Liver (tissue), 9 donors: ENCODE data around the gene STRA6. TPM values are rescaled to one million over a fixed set of nuclear protein-coding genes. Genes with fewer than 3 reads are reported as not detected.

Experiments
- DNase-seq: peaks from one replicate; pipeline ENCODE4 v3.0.0-alpha.2; 2017; ENCODE audit warnings: low spot score
- H3K27ac ChIP-seq, 2 donors: one replicate each; pipeline ENCODE4 v1.7.0; 2013; ENCODE audit warnings: inconsistent platforms in 2 of 2, low read length in 2 of 2, control low read depth in 1 of 2, low read depth in 1 of 2, mild to moderate bottlenecking in 1 of 2
- H3K27me3 ChIP-seq, 4 donors: one replicate each; pipeline versions ENCODE4 v1.6.1 to v1.7.0; 2013; ENCODE audit warnings: low read length in 3 of 4, inconsistent platforms in 1 of 4, mild to moderate bottlenecking in 1 of 4, moderate library complexity in 1 of 4; ENCODE audit not compliant: control insufficient read depth in 4 of 4, insufficient read depth in 4 of 4
- H3K36me3 ChIP-seq, 4 donors: one replicate each; pipeline versions ENCODE4 v1.6.1 to v1.7.0; 2013; ENCODE audit warnings: low read length in 3 of 4, mild to moderate bottlenecking in 3 of 4, low read depth in 1 of 4, moderate library complexity in 1 of 4; ENCODE audit not compliant: control insufficient read depth in 4 of 4, insufficient read depth in 3 of 4
- H3K4me1 ChIP-seq, 4 donors: one replicate each; pipeline versions ENCODE4 v1.6.1 to v1.7.0; 2013; ENCODE audit warnings: low read length in 3 of 4, mild to moderate bottlenecking in 3 of 4, moderate library complexity in 1 of 4; ENCODE audit not compliant: control insufficient read depth in 4 of 4, insufficient read depth in 4 of 4
- H3K4me3 ChIP-seq, 3 donors: one replicate each; pipeline versions ENCODE4 v1.6.1 to v1.7.0; 2013; ENCODE audit warnings: low read length in 3 of 3, control low read depth in 1 of 3, low read depth in 1 of 3, mild to moderate bottlenecking in 1 of 3
- H3K9ac ChIP-seq, 2 donors: one replicate each; pipeline ENCODE4 v1.7.0; 2013; ENCODE audit warnings: low read length in 2 of 2, mild to moderate bottlenecking in 2 of 2, moderate library complexity in 2 of 2, control low read depth in 1 of 2, low read depth in 1 of 2
- H3K9me3 ChIP-seq, 4 donors: one replicate each; pipeline versions ENCODE4 v1.6.1 to v1.7.0; 2013; ENCODE audit warnings: low read length in 3 of 4; ENCODE audit not compliant: control insufficient read depth in 4 of 4
- ATF3 ChIP-seq: IDR thresholded peaks from 2 replicates; pipeline ENCODE4 v1.6.1; 2016; ENCODE audit warnings: antibody characterized with exemption
- CTCF ChIP-seq: fragments of 150-350 bp; IDR thresholded peaks from 2 replicates; pipeline ENCODE4 v1.5.1; 2017; ENCODE audit warnings: improper control_type of control experiment, low read depth, low read length; ENCODE audit not compliant: missing input control
- EGR1 ChIP-seq, 2 donors: IDR thresholded peaks; 2 replicates each; pipeline ENCODE4 v1.6.1; 2016 to 2018; ENCODE audit warnings: antibody characterized with exemption in 2 of 2, low read depth in 2 of 2
- FOXA1 ChIP-seq: IDR thresholded peaks from 2 replicates; pipeline ENCODE4 v1.6.1; 2016; ENCODE audit warnings: antibody characterized with exemption
- FOXA2 ChIP-seq: IDR thresholded peaks from 2 replicates; pipeline ENCODE4 v1.6.1; 2016; ENCODE audit warnings: antibody characterized with exemption
- GABPA ChIP-seq, 2 donors: IDR thresholded peaks in 1 of 2; conservative IDR thresholded peaks in 1 of 2; 2 replicates each; pipeline ENCODE4 v1.6.1; 2016; ENCODE audit warnings: antibody characterized with exemption in 2 of 2, mild to moderate bottlenecking in 1 of 2, moderate library complexity in 1 of 2
- HNF4A ChIP-seq, 2 donors: conservative IDR thresholded peaks; 2 replicates each; pipeline ENCODE4 v1.6.1; 2016; ENCODE audit warnings: antibody characterized with exemption in 2 of 2, mild to moderate bottlenecking in 2 of 2
- HNF4G ChIP-seq: IDR thresholded peaks from 2 replicates; pipeline ENCODE4 v1.6.1; 2016; ENCODE audit warnings: antibody characterized with exemption
- JUND ChIP-seq, 2 donors: IDR thresholded peaks; 2 replicates each; pipeline ENCODE4 v1.6.1; 2016; ENCODE audit warnings: antibody characterized with exemption in 2 of 2
- RAD21 ChIP-seq, 2 donors: IDR thresholded peaks; 2 replicates each; pipeline ENCODE4 v1.6.1; 2016; ENCODE audit warnings: antibody characterized with exemption in 2 of 2, mild to moderate bottlenecking in 2 of 2
- REST ChIP-seq: IDR thresholded peaks from 2 replicates; pipeline ENCODE4 v1.6.1; 2016; ENCODE audit warnings: antibody characterized with exemption, mild to moderate bottlenecking
- RXRA ChIP-seq, 2 donors: IDR thresholded peaks; 2 replicates each; pipeline ENCODE4 v1.6.1; 2017 to 2018; ENCODE audit warnings: antibody characterized with exemption in 2 of 2, mild to moderate bottlenecking in 1 of 2
- SP1 ChIP-seq: IDR thresholded peaks from 2 replicates; pipeline ENCODE4 v1.6.1; 2018; ENCODE audit warnings: antibody characterized with exemption, mild to moderate bottlenecking
- TAF1 ChIP-seq: conservative IDR thresholded peaks from 2 replicates; pipeline ENCODE4 v1.6.1; 2016; ENCODE audit warnings: antibody characterized with exemption, mild to moderate bottlenecking
- YY1 ChIP-seq: IDR thresholded peaks from 2 replicates; pipeline ENCODE4 v1.6.1; 2016; ENCODE audit warnings: antibody characterized with exemption, mild to moderate bottlenecking
- WGBS: extraction: QIAGEN DNeasy Blood & Tissue Kit; methylation state at CpG from one replicate; pipeline ENCODE4 v1.1.7; 2013; 5-methylcytosine and 5-hydroxymethylcytosine counted together
- polyA plus RNA-seq, 2 donors: library from polyadenylated mRNA; stranded (reverse) in 1 of 2; unstranded in 1 of 2; fragments of 200-250 nt in 1 of 2; fragments of >200 nt in 1 of 2; fragmentation: Nextera tagmentation in 1 of 2; extraction: Ambion mirVana in 1 of 2; gene quantifications; one replicate each; pipeline versions ENCODE4 v1.2.1 to v1.2.3, GENCODE V29; 2013 to 2015
- total RNA-seq, 2 donors: library from RNA; depleted of rRNA; stranded (reverse); fragments of >200 nt; gene quantifications; one replicate each; pipeline ENCODE4 v1.2.3, GENCODE V29; 2014
- TF ChIP-seq, protein P1 (sequence below): IDR thresholded peaks from 2 replicates; pipeline ENCODE4 v1.6.1; 2016; ENCODE audit warnings: antibody characterized with exemption
- TF ChIP-seq, protein P2 (sequence below): IDR thresholded peaks from 2 replicates; pipeline ENCODE4 v1.6.1; 2016; ENCODE audit warnings: antibody characterized with exemption
- donor health status: healthy.
- donor health status: healthy.
- donor health status: healthy.
- donor health status: healthy.
- donor health status: healthy.

The STRA6 gene
- total and polyA plus RNA-seq, 4 donors: 3.1 TPM; not detected in 3

DNA sequence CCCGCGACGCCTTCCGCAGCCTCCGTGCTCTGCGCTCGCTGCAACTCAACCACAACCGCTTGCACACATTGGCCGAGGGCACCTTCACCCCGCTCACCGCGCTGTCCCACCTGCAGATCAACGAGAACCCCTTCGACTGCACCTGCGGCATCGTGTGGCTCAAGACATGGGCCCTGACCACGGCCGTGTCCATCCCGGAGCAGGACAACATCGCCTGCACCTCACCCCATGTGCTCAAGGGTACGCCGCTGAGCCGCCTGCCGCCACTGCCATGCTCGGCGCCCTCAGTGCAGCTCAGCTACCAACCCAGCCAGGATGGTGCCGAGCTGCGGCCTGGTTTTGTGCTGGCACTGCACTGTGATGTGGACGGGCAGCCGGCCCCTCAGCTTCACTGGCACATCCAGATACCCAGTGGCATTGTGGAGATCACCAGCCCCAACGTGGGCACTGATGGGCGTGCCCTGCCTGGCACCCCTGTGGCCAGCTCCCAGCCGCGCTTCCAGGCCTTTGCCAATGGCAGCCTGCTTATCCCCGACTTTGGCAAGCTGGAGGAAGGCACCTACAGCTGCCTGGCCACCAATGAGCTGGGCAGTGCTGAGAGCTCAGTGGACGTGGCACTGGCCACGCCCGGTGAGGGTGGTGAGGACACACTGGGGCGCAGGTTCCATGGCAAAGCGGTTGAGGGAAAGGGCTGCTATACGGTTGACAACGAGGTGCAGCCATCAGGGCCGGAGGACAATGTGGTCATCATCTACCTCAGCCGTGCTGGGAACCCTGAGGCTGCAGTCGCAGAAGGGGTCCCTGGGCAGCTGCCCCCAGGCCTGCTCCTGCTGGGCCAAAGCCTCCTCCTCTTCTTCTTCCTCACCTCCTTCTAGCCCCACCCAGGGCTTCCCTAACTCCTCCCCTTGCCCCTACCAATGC, 27.1 kb downstream of the STRA6 start (continued):
- no peak for TF ChIP-seq REST

- Histone ChIP-seq H3K9ac (no peak overlapping the region), H3K27me3 (no peaks in the 10 kb centered on the region), H3K9me3 (no peaks in the 10 kb centered on the region), H3K4me1 (peaks cover 0 to 4% (median 0%) of the 10 kb centered on the region in 4 donors), H3K27ac (no peak overlapping the region), H3K36me3 (no peaks in the 10 kb centered on the region), H3K4me3 (no peak overlapping the region)
- TF ChIP-seq CTCF: no peak
- no peak for TF ChIP-seq REST
- no peak for TF ChIP-seq FOXA2
- no peak for TF ChIP-seq GABPA (IDR thresholded peaks at IDR 0.05 in 1 of 2, conservative IDR thresholded peaks at IDR 0.05 in 1 of 2)
- TF ChIP-seq SP1: no peak
- TF ChIP-seq RXRA (IDR thresholded peaks at IDR 0.05): no peak
- no peak for TF ChIP-seq HNF4A (conservative IDR thresholded peaks at IDR 0.05)
- no peak for TF ChIP-seq JUND (IDR thresholded peaks at IDR 0.05)
- no peak for TF ChIP-seq RAD21 (IDR thresholded peaks at IDR 0.05)
- TF ChIP-seq EGR1 (IDR thresholded peaks at IDR 0.05; ENCODE audit: low read depth in 2 of 2): no peak
- no peak for TF ChIP-seq HNF4G
- TF ChIP-seq, protein P1, sequence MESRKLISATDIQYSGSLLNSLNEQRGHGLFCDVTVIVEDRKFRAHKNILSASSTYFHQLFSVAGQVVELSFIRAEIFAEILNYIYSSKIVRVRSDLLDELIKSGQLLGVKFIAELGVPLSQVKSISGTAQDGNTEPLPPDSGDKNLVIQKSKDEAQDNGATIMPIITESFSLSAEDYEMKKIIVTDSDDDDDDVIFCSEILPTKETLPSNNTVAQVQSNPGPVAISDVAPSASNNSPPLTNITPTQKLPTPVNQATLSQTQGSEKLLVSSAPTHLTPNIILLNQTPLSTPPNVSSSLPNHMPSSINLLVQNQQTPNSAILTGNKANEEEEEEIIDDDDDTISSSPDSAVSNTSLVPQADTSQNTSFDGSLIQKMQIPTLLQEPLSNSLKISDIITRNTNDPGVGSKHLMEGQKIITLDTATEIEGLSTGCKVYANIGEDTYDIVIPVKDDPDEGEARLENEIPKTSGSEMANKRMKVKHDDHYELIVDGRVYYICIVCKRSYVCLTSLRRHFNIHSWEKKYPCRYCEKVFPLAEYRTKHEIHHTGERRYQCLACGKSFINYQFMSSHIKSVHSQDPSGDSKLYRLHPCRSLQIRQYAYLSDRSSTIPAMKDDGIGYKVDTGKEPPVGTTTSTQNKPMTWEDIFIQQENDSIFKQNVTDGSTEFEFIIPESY: no peak
- no peak for TF ChIP-seq TAF1
- TF ChIP-seq ATF3: no peak
- TF ChIP-seq, protein P2, sequence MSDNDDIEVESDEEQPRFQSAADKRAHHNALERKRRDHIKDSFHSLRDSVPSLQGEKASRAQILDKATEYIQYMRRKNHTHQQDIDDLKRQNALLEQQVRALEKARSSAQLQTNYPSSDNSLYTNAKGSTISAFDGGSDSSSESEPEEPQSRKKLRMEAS: no peak
- no peak for TF ChIP-seq FOXA1
- TF ChIP-seq YY1: no peak
- 93% methylated on average over 14 of the region's 14 CpGs for WGBS
- DNase-seq: no peak
These were observed 27.7 kb downstream of the STRA6 start for GRCh38 chr15:74174958-74175253.
